ENCODE measurements around the gene CILP.
"Not testable (repeated sequence)": the region's sequence is repeated elsewhere in the genome, so short reads cannot be mapped to it uniquely, and the experiment has no call there.

CILP gene

GRCh38 chr15:65194826-65195547 lies 16.3 kb downstream of the CILP start:
- DNase-seq, result no peak

- no peak for DNase-seq
Measured at GRCh38 chr15:65192016-65192415, 19.3 kb downstream of the CILP start.

GRCh38 chr15:65189102-65189740 lies 22.1 kb downstream of the CILP start:
- DNase-seq, result no peak

GRCh38 chr15:65188472-65188871 lies 22.8 kb downstream of the CILP start:
- DNase-seq, result not testable (repeated sequence)

- peak; percentile 86 for DNase-seq
Measured at GRCh38 chr15:65184868-65185717, 26.2 kb downstream of the CILP start, which contains the start of gene CLPX. CLPX (minus strand) TSS chr15:65185342; CDS start chr15:65185153, 189 bp downstream.

- peak; percentile 16 for DNase-seq
Measured at GRCh38 chr15:65184305-65184867, 26.9 kb downstream of the CILP start.

- DNase-seq, result no peak
Measured at GRCh38 chr15:65183865-65184159, 27.5 kb downstream of the CILP start.

- no peak for DNase-seq
Measured at GRCh38 chr15:65182538-65182937, 28.7 kb downstream of the CILP start.

GRCh38 chr15:65181582-65182353 lies 29.5 kb downstream of the CILP start:
- DNase-seq, result not testable (repeated sequence)

- DNase-seq, result no peak
Measured at GRCh38 chr15:65180167-65180566, 31.1 kb downstream of the CILP start.

- DNase-seq, result no peak
Measured at GRCh38 chr15:65177901-65178300, 33.4 kb downstream of the CILP start.

- no peak for DNase-seq
Measured at GRCh38 chr15:65176056-65176455, 35.2 kb downstream of the CILP start.

GRCh38 chr15:65175511-65175910 lies 35.8 kb downstream of the CILP start:
- no peak for DNase-seq

- no peak for DNase-seq
Measured at GRCh38 chr15:65174509-65174908, 36.8 kb downstream of the CILP start.

- DNase-seq, result no peak
Measured at GRCh38 chr15:65172531-65172930, 38.7 kb downstream of the CILP start.

GRCh38 chr15:65171428-65171827 lies 39.8 kb downstream of the CILP start:
- DNase-seq, result no peak

GRCh38 chr15:65165875-65166274 lies 45.4 kb downstream of the CILP start:
- DNase-seq, result no peak

GRCh38 chr15:65164139-65164538 lies 47.1 kb downstream of the CILP start:
- no peak for DNase-seq

GRCh38 chr15:65163041-65163440 lies 48.2 kb downstream of the CILP start:
- no peak for DNase-seq

GRCh38 chr15:65156692-65157091 lies 54.6 kb downstream of the CILP start:
- no peak for DNase-seq

GRCh38 chr15:65154720-65155119 lies 56.6 kb downstream of the CILP start:
- DNase-seq, result no peak

- DNase-seq, result no peak
Measured at GRCh38 chr15:65147902-65148301, 63.4 kb downstream of the CILP start.

- no peak for DNase-seq
Measured at GRCh38 chr15:65146438-65146837, 64.8 kb downstream of the CILP start.

Data from stimulated activated CD4-positive, alpha-beta T cell treated with anti-CD3 and anti-CD28 coated beads, Interleukin-12 subunit alpha, Interleukin-12 subunit beta, amount 100 ng/mL, for 4 hours (primary cell).